Fibroblast of mammary gland (primary cell): Measurements from ENCODE around the gene MUC6.

Experiments
- DNase-seq: peaks from one replicate; pipeline ENCODE4 v3.0.0-alpha.2; 2010; ENCODE audit warnings: low read depth
- H3K4me3 ChIP-seq: 2 replicates; pipeline ENCODE4 v1.5.1; 2011; ENCODE audit warnings: low read depth, mild to moderate bottlenecking, low read length, moderate library complexity; ENCODE audit not compliant: control insufficient read depth
- CTCF ChIP-seq: conservative IDR thresholded peaks from 2 replicates; pipeline ENCODE4 v1.5.1; 2011; ENCODE audit warnings: low read depth, low read length, inconsistent platforms; ENCODE audit not compliant: control insufficient read depth, insufficient read depth

Gene MUC6

GRCh38 chr11:1082728-1083620, 46.5 kb upstream of the MUC6 start:
- H3K4me3 ChIP-seq: no peak overlapping the region
- no peak for TF ChIP-seq CTCF
- DNase-seq: no peak

- no peak for TF ChIP-seq CTCF
- no peak overlapping the region for H3K4me3 ChIP-seq
- DNase-seq: no peak
Observed at GRCh38 chr11:1082346-1082727, 45.8 kb upstream of the MUC6 start.

- DNase-seq: no peak
- TF ChIP-seq CTCF: no peak
- no peak overlapping the region for H3K4me3 ChIP-seq
Observed at GRCh38 chr11:1081601-1082311, 45.2 kb upstream of the MUC6 start.

GRCh38 chr11:1078191-1078601, 41.7 kb upstream of the MUC6 start:
- no peak for TF ChIP-seq CTCF
- DNase-seq: no peak

GRCh38 chr11:1077417-1078119, 41.0 kb upstream of the MUC6 start:
- DNase-seq: no peak
- TF ChIP-seq CTCF: no peak
- H3K4me3 ChIP-seq: no peak overlapping the region

More at GRCh38 chr11:1078191-1078601, 41.7 kb upstream of the MUC6 start:
- no peak overlapping the region for H3K4me3 ChIP-seq

- no peak overlapping the region for H3K4me3 ChIP-seq
- DNase-seq: no peak
- no peak for TF ChIP-seq CTCF
Observed at GRCh38 chr11:1077033-1077416, 40.5 kb upstream of the MUC6 start.
